Globus pallidus (tissue), 1 donor: ENCODE data around the gene PIK3C2G.
A peak's percentile ranks its signal among the peaks of the same experiment; 100 is the strongest.
"Not testable (repeated sequence)": the region's sequence is repeated elsewhere in the genome, so short reads cannot be mapped to it uniquely, and the experiment has no call there.

Source experiments
- DNase-seq: peaks from one replicate; pipeline ENCODE4 v3.0.0-alpha.2; 2015; ENCODE audit warnings: low spot score

Gene PIK3C2G

DNA sequence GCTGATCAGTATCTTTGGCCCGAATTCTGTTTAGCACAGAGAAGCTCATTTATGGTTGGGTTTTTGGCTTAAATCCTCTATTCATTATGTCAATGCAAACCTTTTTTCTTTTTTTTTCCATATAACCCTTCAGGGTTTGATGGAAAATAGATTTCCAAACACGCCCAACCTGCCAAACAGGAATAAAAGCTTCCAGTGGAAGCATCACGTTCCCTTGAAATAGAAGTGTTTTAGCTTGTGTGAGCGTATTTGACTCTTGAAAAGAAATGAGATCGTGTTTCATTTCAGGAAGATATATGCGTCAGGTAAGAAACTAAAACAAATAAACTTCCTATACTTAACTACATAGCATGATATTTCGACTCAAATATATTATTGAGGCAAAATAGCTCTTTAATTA, at the start of gene PIK3C2G:
TSS of gene PIK3C2G (plus strand) at position 246 of the 400 bp plus-strand sequence. CDS start 20,564 bp downstream, outside the sequence.
- no peak for DNase-seq

DNA sequence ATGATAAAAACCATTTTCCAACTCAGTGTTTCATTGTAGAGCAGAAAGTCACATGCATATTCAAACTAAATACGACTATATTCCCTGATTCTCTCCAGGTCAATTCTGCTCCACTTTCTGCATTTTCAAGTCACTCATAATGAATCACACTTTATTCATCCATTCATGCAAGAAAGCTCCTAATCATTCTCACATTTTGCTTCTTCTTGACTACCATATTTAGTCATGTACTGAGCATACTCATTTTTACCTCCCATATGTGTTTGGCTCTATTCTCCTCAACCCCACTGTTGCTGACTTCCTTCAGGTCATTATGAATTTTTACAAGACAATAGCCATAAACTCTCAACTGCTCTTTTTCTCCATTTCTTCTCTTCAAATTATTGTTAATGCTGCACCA, 43.4 kb upstream of the PIK3C2G start:
- no peak for DNase-seq

DNA sequence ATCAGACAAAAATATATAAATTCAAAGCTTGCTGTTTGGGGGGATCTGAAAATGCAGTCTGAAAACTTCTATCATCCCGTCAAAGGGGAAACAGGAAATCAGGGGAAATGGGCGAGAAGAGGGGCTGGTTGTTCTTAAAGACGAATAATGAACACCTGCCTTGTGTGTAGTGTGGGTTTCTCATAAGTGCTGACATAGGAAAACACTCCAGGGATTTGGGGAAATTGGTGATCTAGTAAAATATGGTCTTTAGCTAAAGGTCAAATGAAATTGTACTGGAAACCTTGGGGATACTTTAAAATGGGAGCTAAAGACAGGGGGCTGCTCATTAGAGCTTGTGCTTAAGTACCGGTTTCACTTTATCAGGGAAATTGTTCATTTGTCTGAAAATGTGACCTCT, 39.6 kb upstream of the PIK3C2G start:
- DNase-seq, result no peak

DNA sequence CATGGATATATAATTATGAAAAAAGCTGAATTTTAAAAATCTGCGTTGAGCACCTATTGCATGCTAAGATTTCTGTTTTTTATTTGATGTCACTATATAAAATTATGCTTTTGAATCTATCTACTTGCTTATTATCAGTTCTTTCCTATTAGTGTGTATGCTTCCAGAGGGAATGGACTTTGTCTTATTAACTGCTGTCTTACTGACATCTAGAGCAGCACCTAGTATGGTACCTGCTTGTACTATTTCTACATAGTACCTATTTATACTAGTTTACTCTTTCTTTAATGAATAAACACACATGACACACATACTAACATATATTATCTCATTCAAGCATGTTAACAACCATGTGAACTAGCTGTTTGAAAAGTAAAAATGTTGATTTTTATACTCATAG, 38.6 kb upstream of the PIK3C2G start:
- no peak for DNase-seq

DNA sequence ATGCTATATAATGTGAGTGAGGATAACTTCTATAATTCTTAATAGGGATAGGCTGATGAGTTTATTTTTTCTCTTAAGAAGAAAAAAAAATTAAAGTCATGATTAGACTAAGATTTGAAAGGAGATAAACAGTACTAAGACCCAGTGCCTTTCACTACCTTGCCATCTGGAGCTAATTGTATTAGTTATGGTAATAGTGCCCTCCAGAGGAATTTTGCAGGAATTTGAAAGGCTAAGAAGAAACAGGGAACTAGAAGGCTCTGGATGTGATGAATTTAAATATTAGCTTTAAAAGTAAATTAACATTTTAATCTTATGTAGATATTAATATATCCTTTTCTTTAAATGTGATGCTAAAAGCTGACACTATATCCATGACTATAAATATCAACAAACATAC, 36.6 kb upstream of the PIK3C2G start:
- peak; percentile 4 for DNase-seq

- no peak for DNase-seq
These were observed 21.8 kb upstream of the PIK3C2G start for GRCh38 chr12:18239526-18239925.

DNA sequence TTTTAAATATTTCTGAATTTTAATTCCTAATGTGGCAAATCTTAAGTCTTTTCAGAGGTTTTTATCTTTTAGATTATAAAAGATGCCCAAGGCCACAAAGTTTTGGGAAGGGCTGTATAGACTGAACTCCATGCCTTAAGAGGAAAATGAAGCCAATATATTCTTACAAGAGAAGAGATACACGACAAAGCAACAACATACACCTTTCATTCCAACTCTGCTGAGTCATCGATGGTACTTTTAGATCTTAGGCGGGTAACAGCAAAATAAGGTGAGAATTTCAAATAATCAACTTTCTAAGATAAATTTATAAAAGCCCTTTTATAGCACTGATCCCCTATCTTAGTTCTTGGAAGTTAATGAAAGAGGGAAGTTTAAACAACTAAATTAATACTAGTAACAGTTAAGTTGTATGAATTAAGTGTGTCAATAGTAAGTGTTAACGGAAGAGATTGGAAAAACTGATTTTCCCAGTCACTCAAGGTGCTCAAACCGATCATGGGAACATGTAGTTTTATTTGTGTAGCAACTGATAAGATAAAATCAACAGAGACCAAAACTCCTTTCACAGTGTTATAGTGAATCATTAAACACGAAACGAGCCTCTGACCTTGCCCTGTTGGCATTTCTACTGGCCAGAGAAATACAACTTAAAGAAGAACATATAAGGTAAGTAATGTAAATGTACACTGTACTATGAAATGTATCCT, 18.8 kb upstream of the PIK3C2G start:
- no peak for DNase-seq

DNA sequence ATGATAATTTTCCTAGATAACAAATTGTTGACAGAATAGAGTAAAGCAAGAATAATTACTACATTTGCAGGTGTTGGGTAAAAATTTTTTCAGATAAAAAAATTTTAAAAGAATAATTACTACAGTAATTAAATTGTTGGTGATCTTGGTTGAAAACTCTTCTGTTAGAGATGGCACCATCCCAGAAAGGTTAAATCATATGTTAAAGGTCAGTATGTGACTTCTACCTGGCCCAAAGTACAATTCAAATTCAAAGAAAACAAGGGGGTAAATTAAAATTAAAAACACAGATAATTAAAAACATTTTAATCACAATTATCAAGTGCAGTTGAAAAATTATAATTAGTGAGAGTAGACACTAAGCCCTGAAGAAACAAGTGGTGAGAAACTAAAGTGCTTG, 18.1 kb upstream of the PIK3C2G start:
- no peak for DNase-seq

GRCh38 chr12:18246066-18246465, 15.3 kb upstream of the PIK3C2G start:
- no peak for DNase-seq

DNA sequence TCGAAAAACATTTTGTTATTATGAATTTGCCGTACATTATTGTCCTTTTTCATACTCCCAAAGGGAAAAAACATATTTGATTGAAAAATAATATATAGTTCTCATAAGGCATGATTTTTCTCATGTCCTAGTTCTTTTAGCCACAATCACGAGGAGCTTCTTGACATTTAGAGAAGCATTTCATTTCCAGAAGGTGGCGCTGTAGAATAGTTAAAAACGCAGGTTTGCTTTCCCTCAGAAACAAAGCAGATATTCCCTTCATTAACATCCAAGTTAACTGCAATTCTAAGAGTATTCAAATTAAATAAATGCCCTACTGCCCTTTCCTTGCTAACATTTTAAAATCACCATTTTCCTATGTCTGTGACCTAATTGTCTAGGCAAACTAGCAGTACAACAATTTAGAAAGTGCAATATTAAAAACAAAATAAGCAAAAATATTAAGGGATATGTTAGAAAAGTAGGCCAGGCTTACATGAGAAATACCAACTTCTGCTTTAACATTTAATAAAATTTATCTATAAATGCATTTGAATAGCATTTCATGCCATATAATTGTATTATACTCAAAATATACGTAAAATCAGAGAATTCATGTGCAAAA, 10.9 kb upstream of the PIK3C2G start:
- DNase-seq, result peak; percentile 66

DNA sequence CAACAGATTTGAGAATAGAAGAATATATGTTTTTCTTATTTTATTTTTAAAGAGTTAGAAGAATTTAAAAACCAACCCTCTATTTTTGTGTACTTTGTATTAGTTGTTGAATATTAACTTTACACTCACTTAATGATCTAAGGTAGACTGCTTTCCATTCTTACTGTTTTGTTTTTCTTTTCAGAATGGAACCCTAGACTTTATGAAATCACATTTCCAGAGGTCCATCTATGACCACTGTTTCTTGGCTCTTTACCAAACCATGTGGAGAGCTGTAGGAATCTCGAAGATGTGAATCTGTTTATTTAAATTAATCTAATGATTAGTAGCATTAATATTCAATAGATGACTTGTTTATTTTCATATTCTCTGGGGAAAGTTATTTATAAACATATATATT, 7.2 kb upstream of the PIK3C2G start:
- no peak for DNase-seq

- DNase-seq, result not testable (repeated sequence)
These were observed 6.3 kb upstream of the PIK3C2G start for GRCh38 chr12:18255004-18255403.

GRCh38 chr12:18257251-18257650, 4.1 kb upstream of the PIK3C2G start:
- DNase-seq, result no peak

DNA sequence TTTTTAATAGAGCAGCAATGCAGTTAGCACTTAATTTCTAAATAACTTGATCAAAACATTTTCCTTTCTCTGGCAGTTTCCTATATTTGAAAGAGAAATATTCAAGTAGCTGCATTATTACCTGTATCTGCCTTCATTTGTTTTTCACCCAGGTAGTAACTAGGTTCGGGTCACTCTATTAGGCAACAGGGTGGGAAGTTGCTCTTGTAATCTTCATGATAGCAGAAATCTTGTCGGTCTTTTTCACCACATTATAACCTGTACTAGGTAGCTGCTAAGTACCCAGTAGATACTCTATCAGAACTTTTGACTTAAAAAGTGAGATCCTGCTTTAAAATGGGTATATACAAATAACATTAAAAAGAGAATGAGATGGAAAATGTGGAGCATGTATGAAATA, 2.4 kb upstream of the PIK3C2G start:
- DNase-seq, result no peak

DNA sequence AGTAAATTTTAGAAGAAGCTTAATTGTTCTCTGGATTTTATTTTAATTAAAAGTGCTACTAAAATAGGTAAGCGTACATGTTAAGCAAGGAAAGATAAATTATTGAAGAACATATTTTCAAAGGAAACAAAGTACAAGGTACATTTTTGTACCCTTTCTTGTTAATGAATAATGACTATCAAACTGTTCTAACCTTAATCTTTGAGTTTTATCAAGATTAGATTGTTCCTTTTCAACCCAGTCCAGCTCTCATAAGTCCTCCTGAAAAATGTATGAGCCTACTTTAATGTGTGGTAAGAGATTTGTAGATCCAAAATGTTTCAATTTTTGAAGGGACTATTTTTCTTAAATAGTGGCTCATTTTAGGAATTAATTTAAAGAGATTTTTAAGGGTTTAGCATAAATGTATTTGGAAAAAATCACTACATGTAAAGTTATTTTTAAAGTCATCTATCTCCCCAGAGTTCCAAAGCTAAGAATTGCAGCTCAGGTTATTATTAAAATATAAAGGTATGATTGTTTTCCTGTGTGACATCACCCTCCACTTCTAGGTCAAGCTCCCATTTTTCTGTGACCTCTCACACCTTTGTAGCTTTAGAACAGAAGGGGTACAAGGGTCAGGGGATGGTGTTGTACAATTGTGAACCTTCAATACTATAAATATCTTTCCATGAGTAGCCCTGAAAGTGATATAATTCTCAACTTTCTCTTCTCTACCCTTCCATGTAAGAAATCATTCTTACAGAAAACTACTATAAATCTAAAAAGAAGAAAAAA, 1.2 kb upstream of the PIK3C2G start:
- DNase-seq, result no peak

GRCh38 chr12:18261906-18262305, 588 bp downstream of the PIK3C2G start:
- DNase-seq, result no peak

- no peak for DNase-seq
These were observed 1.2 kb downstream of the PIK3C2G start for GRCh38 chr12:18262514-18262913.

GRCh38 chr12:18264581-18265075, 3.3 kb downstream of the PIK3C2G start:
- no peak for DNase-seq

DNA sequence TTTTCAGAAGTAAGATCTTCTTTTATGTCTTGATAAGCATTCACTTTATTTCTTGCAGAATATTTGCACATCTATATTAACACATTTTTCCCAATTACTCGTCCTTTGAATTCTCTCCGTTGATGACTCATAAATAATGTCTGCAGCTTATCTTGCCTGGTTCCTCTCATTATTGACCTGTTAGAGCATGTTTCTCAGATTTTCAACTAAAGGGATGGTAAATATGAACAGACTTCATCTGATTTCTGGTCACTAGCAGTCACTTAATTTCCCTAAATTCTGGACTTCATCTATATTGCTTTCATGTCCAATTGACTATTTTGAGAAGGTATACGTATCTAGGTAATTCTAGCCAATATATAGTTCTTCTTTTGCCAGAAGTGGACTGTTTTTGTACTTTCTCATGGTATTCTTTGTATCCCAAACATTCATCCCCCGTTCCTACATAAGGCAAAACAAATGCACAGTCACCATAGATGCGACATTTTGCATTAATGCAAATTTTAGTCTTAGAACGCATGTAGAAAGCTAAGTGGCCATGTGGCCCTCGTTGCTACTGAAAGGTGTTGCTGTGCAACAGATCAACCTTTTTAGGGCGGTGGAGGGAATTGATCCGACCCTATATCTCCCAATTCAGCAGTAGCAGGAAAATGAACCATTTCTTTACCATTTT, 6.2 kb downstream of the PIK3C2G start:
- no peak for DNase-seq

GRCh38 chr12:18270958-18271460, 9.7 kb downstream of the PIK3C2G start:
- no peak for DNase-seq

GRCh38 chr12:18275981-18276380, 14.7 kb downstream of the PIK3C2G start:
- DNase-seq, result no peak

GRCh38 chr12:18277196-18277595, 15.9 kb downstream of the PIK3C2G start:
- no peak for DNase-seq
